NCI-H1694 (cell line): ENCODE measurements around the gene FAM120C.

Experiments
- DNase-seq: peaks from one replicate; lab custom pipeline; 2025; lab: John Stamatoyannopoulos, UW

The FAM120C gene, protein sequence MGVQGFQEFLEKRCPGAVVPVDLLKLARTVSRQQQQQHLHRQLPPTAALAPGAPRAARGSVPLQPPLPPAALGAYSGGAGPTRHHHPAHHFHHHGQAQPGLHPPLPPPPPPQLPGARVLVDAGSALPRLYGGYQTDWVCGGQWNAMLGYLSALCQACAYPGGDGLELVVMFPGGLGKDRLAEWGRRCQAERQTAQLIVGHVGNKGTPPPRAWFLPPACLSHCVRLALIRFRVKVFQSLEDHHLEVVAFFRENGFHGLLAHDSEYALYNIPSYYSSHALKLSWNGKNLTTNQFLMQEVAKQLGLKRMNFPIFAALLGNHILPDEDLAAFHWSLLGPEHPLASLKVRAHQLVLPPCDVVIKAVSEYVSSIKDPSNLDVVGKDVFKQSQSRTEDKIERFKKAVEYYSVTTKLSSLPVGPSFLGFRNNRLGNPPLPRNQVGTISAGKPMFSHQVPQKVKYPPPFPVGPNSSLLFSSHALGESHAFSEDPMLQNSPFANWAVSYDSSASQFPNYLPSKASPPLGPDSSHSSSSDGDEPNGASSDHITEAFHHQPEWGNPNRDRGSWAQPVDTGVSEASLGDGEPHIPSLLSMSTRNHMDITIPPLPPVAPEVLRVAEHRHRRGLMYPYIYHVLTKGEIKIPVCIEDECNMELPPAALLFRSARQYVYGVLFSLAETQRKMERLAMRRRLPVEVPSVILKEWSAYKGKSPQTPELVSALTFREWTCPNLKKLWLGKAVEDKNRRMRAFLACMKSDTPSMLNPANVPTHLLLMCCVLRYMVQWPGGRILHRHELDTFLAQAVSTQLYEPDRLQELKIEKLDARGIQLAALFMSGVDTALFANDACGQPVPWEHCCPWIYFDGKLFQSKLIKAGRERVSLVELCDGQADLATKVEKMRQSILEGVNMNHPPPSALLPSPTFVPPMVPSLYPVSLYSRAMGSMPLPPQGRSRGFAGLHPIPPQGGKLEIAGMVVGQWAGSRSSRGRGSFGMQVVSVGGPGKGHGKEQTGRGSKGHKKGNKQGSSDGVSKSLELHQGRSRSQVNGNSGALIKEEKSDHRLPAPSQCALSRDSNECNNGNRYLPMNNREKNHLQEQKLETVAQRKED

DNA sequence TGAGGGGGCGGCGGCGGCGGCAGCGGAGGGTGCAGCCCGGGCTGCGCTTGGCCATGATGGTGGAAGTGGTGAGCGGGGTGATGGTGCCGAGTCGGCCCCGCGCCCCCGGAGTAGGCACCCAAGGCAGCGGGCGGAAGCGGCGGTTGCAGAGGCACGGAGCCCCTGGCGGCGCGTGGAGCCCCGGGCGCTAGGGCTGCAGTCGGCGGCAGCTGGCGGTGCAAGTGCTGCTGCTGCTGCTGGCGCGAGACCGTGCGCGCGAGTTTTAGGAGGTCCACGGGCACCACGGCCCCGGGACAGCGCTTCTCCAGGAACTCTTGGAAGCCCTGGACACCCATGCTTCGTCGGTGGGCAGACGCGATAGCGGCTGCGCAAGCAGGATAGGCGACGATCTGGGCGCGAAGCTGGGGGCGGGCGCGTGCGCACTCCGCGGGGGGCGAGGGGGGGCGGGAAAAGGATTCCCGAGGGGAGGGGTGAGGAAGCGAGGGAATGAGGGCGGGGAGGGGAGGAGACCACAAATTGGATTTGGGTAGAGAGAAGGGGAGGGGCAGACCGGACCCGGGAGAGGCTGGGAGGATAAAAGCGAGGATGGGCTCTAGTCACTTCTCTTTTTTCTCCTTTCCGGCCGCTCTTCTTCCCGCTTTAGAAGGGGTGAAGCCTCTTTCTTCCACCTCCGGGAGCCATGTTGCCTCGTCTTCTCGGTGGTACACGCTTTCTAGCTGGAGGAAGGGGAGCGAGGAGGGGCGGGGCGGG is at the start of gene FAM120C:
Gene FAM120C (minus strand): TSS at position 391 of the 750 bp plus-strand sequence. CDS start 56 bp downstream, at position 335.
- DNase-seq, result peak; percentile 86

DNA sequence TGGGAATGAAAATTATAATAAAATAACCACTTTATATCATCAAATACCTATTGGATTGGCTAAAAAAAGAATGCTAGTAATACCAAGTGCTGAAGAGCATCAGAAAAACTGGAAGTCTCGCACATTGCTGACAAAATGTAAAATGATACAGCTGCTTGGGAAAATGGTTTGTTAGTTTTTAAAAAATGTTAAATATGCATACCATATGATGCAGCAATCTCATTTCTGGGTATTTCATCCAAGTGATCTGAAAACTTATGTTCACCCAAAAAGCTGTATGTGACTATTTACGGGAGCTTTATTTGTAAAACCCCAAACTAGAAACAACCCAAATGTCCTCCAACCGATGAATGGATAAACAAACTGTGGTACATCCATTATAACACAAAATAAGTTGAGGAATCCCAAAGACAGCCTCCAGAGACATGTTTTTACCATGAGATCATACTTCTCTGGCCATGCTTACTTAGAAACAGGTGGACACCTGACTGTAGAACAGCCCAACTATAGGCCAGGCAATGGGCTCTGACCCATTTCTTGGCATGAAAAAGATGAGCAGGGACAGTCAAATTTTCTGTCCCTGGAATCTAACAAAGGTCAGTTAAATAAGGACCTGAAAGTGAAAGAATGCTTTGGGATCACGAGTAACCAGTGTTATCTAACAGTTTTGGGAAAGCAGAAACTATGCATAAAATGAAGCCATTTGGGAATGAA is 47.5 kb upstream of the FAM120C start:
- no peak for DNase-seq

DNA sequence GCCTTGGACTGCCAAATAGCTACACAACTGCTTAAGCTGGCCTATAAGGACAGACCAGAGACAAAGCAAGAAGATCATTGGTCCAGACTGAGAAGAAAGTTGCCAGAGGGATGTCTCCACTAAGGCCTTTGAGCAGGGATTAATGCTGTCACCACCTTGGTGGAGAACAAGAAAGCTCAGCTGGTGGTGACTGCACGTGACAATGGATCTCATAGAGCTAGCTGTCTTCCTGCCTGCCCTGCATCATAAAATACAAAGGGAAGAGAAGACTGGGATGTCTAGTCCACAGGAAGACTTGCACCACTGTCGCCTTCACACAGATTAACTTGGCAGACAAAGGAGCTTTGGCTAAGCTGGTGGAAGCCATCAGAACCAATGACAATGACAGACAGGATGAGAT is 40.5 kb upstream of the FAM120C start:
- DNase-seq, result no peak

DNA sequence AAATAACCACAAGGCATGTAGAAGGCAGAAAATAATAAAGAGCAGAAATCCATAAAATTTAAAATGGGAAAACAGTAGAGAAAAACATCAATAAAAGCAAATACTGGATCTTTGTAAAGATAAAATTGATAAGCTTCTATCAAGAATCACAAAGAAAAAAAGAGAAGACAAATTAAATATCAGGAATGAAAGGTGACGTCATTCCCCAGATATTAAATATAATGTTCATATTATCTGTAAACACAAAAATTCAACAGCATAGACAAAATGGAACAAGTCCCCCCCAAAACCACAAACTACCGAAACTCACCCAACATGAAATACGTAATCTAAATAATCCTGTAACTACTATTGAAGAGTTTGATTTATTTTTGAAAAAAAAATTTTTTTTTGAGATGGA is 30.5 kb upstream of the FAM120C start:
- DNase-seq, result no peak

DNA sequence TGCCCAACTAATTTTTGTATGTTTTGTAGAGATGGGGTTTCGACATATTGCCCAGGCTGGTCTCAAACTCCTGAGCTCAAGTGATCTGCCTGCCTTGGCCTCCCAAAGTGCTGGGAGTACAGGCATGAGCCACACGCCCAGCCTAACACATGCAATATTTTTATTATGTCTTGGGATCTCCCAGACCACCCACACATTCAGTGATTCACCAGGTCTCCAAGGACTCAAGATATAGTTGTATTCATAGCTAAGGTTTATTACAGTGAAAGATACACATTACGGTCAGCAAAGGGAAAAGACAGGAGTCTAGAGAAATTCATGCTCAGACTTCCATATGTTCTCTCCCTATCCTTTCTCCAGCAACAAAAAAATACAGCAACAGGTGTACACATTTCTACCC is 25.5 kb upstream of the FAM120C start:
- no peak for DNase-seq

DNA sequence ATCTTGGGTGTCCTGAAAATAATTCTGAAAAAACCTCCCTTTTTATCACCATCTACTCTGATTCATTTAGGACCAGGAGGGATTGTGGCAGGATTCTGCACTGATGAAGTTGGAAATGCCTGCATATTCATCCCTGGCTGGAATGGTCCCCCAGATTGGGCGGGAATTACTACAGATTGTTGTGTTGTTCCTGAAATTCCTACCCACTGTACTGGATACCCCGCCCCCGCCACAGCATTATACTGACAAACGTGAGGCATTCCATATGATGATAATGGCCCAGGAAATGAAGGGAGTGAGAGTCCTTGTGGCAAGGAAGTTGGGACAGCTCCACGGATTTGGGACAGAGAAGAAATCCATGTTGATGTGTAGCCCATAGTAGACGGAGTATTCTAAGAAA is 15.2 kb upstream of the FAM120C start:
- no peak for DNase-seq

DNA sequence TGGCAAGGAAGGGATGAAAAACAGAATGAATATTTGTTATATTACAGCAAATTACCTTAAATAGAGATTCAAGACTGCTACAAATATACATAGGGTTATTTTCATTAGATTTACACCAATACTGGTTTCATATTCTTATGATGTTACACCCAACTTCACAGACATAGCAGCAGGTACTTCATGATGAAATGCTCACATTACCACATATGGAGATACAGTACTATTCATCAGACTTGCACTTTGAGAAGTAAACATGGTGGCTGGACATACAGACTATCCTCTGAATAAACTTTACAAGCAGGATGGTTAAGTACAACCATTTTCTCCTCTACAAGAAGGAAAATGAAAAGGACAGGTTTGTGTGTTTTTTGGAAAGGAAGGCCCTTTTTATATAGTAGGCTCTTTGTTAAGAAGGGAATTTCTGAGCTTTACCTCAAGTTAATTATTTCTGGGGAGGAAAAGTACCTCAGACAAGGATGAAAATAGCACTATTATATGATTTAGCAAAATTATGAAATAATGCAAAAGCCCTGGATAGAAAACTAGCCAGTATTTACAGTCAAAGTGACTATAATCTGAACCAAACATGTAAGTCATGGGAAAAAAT is 12.0 kb upstream of the FAM120C start:
- no peak for DNase-seq

DNA sequence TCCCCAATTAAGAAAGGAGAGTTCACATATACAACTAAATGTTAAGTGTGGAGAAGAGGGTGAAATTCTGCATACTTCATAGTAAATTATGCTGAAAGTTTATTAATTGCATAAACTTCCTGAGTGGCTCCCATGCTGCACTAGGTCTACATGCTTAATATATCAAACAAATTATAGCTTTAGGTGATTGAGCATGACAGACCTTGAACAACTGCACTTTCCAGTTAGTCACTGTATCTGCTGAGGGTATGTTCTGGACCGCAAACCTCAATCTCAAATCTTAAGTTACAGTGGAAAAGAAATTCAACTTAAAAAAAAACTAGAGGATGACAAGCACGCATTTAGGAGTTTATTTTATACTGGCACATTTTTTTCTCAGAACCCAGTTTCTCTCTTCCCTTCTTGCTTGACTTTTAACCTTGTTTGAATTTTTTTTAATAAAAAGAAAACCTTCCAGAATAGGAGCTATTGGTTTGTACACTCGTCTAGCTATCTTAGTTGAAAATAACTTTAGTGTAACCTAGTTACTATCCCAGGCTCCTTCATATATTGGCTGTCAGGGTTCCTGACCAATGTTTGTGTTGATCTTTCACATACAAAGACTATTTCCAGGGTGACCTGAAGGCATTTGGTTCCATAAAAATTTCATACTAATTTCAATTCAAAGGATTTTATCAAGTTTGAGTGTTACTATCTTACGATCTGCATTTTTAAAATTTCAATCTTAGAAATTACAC is 10.2 kb upstream of the FAM120C start:
- no peak for DNase-seq

DNA sequence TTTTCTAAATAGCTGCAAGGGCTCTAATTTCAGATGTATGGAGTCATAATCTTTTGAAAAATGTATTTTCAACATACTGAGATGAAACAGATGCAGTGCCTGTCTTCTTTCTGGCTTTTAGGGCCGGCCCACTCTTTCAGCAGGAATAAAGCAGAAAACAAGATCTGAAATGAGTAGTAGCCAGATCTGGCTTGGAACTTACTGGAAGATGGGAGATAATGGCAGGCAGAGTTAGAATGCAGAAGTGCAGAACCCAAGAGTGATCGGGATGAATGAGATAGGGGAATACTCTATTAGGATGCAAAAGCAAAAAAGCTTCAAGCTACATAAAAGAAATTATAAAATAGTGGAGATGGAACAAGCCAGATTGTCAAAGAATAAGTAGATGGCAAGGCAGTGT is 1.4 kb upstream of the FAM120C start:
- no peak for DNase-seq

DNA sequence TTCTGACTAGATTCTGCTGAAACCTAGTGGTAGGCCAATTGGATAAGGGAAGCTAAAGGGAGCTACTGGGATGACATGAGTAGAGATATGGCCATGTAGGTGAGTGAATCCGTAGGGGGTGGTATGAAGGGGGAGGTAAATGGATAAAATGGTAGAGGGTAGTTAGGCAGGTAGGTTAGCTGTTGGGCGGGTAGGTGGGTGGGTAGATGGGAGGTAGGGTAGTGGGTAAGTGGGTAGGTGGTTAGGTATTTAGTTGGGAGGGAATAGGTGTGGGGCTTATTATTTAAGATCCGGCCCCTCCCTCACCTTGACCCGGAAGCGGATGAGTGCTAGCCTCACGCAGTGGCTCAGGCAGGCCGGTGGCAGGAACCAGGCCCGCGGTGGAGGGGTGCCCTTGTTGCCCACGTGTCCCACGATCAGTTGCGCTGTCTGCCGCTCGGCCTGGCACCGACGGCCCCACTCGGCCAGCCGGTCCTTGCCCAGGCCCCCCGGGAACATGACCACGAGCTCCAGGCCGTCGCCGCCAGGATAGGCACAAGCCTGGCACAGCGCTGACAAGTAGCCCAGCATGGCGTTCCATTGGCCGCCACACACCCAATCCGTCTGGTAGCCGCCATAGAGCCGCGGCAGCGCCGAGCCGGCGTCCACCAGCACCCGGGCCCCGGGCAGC is 725 bp downstream of the FAM120C start:
- DNase-seq, result peak; percentile 22

DNA sequence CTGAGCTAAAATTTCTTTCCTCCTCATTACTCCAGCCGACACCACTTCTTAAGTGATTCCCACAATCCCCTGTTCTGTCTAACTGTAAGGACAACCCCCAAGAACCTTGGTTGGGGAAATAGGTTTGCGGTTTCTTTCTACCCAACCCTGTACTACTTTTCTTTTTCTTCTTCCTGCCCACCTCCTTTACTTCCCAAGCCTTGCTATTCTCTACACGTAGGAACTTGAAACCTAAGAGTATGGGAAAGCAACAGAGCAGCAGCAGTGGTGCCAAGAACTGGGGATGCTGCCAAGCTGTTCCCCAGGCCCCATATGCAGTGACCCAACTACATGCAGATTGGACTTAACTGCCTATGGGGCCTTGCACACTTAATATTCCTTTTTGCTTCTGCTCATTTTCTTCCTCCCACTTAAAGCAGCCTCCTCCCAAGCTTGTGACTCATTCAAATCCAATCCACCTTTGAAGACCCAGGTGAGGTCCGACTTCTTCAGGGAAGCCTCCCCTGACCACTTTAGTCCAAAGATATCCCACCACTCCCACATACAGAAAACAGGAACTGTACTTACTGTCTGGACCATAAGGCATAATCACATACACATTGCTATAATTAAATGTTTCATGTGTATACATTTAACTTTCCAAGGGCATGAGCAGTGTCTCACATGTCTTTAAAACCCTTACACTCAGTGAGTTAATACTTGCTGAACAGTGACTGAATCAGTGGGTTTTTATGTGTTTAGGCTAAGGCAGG is 1.7 kb downstream of the FAM120C start:
- no peak for DNase-seq

DNA sequence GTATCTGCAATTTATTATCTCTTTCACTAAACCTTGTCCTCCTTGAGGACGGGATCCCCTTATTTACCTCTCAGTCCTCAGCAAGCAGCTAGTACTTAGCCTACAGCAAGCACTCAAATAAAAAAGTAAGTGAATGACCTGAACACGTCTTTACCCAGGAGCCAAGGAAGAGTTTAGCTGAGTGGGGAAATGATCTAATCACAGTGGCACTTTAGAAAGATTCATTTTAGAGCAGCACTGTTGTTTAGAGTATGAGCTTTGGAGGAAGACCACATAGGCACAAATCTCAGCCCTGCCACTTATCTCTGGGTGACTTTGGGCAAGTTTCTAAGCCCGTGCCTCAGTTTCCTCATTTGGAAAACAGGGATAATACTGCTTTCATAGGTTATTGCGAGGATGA is 2.7 kb downstream of the FAM120C start:
- DNase-seq, result no peak

DNA sequence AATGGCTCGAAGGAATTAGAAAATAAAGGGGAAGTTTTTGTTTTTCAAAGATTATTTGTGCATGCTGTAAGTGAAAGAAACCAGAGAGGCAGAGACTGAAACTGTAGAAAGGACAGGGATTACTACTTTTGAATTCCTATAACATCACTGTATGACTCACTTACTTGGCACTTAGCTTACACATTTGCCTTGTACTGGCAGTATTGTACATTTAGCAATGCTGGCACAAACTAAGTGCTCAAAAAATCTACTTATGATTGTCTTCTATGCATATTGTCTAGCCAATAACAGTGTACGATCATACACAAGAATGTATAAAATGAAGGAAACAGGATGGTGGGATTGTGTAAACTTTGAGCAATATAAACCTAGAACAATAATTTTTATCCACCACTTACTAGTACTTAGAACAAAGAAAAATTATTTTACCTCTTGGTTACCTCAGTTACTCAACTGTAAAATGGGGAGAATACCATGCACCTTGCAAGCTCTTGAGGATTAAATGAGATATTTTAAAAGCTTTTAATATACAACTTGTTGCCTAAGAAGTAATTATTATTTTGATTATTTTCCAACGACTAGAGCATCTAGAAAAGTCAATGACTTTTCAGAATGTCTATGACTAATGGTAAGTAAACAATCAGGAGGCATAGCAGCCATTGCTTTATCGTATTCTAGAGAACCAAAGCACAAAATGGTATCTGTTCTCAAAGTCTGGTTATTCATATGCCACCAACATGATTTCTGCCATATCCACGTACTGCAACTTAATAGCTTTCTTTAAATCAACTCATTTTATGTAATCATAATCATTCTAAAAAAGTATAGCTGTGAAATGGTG is 4.7 kb downstream of the FAM120C start:
- DNase-seq, result no peak

DNA sequence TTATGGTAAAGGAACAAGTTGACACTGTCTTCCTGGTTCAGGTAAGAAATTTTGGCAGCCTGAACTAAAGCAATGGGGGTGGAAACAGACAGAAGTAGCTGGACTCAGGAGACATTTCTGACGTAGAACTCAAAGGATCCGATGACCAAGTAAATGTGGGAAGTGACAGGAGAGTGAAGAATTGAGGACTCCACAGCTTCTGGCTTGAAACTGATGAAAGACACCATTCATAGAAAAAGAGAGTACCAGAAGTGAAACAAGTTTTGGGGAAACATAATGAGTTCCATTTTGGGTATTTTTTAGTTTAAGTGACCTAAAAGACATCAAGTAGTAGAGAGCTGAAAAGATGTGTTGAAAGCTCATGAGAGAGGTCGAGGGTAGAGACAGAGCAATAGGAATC is 5.7 kb downstream of the FAM120C start:
- DNase-seq, result no peak

DNA sequence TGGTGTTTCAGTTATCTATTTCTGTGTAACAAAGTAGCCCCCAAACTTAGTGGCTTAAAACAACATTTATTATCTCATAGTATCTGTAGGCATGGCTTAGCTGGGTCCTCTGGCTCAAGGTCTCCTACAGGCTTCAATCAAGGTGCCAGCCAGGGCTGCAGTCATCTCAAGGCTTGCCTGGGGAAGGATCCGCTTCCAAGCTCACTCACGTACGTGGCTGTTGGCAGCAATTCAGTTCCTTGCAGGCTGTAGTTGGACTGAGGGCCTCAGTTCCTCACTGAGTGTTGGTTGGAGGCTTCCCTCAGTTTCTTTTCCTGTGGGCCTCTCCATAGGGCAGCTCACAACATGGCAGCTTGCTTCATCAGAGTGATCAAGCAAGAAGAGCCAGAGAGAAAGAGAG is 9.3 kb downstream of the FAM120C start:
- DNase-seq, result no peak

DNA sequence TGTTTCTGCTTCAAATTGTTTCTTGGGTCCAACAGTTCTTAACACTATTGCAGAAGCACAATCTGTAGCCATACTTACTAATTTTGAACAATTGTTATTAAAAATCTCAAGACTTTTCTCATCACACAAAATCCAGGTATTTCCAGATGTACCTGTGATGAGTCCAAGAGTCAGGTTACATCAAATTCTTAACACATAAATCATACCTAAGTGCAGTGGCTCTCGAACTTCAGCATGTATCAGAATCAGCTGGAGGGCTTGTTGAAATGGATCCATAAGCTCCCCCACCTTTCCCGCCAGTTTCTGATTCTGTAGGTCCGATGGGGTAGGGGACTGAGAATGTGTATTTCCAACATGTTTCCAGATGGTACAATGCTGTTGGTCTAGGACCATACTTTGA is 10.6 kb downstream of the FAM120C start:
- DNase-seq, result no peak

DNA sequence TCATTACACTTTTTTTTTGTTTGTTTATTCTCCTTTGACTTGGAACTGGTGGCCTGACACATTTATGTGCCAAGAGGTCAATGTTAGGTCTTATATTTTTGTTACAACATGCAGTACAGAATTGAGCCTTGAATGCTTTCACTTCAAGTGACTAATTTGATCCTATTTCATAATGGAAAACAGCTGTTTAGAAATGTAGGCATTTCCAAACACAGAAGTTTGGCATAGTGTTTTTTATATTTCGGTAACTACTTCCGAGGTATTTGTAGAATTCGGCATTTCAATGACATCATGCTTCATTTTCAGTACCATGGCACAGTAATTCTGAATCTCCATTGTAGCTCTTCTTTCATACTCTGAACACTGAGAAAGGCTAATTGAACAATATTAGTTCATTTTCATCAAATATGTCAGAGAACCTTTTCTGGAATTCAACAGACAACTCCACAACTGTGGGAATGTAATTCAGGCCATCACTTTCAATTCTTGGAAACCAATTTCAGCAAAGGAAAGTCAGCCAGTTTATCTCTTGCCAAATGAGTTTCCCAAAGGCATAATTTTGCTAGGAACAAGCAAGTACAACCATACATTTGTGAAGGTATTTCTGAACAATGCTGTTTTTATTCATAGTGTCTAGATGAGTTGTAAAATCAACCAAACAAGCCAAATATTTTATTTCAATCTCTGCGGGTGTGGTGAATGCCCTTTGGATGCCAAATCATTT is 11.4 kb downstream of the FAM120C start:
- DNase-seq, result no peak
